Progenitor cell of endocrine pancreas (in vitro differentiated cells): ENCODE data around the gene CACNG8. TPM values are rescaled to one million over a fixed set of nuclear protein-coding genes. Genes with fewer than 3 reads are reported as not detected.
"Not testable (repeated sequence)": the region's sequence is repeated elsewhere in the genome, so short reads cannot be mapped to it uniquely, and the experiment has no call there.

Experiments used
- DNase-seq: peaks from one replicate; pipeline ENCODE4 v3.0.0; 2021; ENCODE audit warnings: low spot score; ENCODE audit not compliant: unreplicated experiment
- H3K27ac Mint-ChIP-seq: 2 replicates; pipeline ENCODE4 v1.8.0; 2021; ENCODE audit warnings: mild to moderate bottlenecking, moderate library complexity, mixed read lengths
- H3K27me3 Mint-ChIP-seq: 2 replicates; pipeline ENCODE4 v1.8.0; 2021; ENCODE audit warnings: mixed read lengths
- H3K36me3 Mint-ChIP-seq: 2 replicates; pipeline ENCODE4 v1.8.0; 2022; ENCODE audit warnings: mixed read lengths; ENCODE audit not compliant: insufficient read depth
- H3K4me1 Mint-ChIP-seq: 2 replicates; pipeline ENCODE4 v1.8.0; 2021; ENCODE audit warnings: low read depth, mixed read lengths
- H3K4me3 Mint-ChIP-seq: 2 replicates; pipeline ENCODE4 v1.8.0; 2021; ENCODE audit warnings: low read depth, mild to moderate bottlenecking, moderate library complexity, mixed read lengths
- H3K9me3 Mint-ChIP-seq: 2 replicates; pipeline ENCODE4 v1.8.0; 2021; ENCODE audit warnings: low read depth, mixed read lengths
- total RNA-seq: library from RNA; stranded (reverse); gene quantifications from 2 replicates; pipeline ENCODE4 v1.2.1, GENCODE V29; 2021
- TF ChIP-seq, protein P1 (sequence below): fragments of 200-600 bp; sonication (generic); IDR thresholded peaks from one replicate; pipeline ENCODE4 v1.5.0; 2021; ENCODE audit warnings: antibody characterized with exemption, mild to moderate bottlenecking; ENCODE audit not compliant: unreplicated experiment

CACNG8 gene
- total RNA-seq, 1 donor from 2014 or later: 0.36 TPM

DNA sequence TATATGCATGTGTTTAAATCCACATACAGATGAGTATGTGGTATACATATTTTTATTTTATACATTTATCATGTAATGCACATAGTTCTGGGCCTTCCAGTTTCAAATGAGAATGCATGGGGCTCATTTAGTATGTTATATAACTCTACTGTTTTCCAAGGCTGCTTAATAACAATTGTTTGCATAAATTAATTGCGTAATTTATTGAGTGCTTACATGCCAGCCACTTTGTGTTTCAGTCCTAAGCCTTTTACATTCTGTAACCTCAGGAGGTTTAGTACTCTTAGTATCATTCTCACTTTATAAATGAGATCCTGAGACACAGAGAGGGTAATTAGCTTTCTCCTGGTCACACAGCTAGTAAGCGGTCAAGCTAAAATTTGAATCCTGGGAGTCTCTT is 16.7 kb upstream of the CACNG8 start:
- no peaks in the 10 kb centered on the region for H3K4me1 Mint-ChIP-seq
- H3K27me3 Mint-ChIP-seq: peaks cover 56% of the 10 kb centered on the region
- DNase-seq: no peak
- H3K27ac Mint-ChIP-seq: no peak overlapping the region
- H3K9me3 Mint-ChIP-seq: no peaks in the 10 kb centered on the region
- TF ChIP-seq, protein P1, sequence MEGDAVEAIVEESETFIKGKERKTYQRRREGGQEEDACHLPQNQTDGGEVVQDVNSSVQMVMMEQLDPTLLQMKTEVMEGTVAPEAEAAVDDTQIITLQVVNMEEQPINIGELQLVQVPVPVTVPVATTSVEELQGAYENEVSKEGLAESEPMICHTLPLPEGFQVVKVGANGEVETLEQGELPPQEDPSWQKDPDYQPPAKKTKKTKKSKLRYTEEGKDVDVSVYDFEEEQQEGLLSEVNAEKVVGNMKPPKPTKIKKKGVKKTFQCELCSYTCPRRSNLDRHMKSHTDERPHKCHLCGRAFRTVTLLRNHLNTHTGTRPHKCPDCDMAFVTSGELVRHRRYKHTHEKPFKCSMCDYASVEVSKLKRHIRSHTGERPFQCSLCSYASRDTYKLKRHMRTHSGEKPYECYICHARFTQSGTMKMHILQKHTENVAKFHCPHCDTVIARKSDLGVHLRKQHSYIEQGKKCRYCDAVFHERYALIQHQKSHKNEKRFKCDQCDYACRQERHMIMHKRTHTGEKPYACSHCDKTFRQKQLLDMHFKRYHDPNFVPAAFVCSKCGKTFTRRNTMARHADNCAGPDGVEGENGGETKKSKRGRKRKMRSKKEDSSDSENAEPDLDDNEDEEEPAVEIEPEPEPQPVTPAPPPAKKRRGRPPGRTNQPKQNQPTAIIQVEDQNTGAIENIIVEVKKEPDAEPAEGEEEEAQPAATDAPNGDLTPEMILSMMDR: no peak
- no peak overlapping the region for H3K4me3 Mint-ChIP-seq
- H3K36me3 Mint-ChIP-seq: no peaks in the 10 kb centered on the region

DNA sequence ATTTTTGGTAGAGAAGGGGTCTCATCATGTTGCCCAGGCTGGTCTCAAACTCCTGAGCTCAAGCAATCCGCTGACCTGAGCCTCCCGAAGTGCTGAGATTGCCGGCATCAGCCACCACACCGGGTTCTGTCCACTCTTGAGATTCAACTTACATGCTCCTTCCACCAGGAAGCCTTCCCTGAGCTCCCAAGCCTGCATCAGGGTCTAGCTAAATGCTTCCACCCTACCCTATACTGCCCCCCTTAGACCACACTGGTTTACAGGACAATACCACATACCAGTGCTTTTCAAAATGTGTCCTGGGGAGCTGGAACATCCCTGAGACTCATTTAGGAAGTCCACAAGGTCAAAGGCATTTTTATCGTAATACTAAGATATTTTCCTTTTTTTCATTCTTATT is 15.1 kb upstream of the CACNG8 start:
- no peaks in the 10 kb centered on the region for H3K4me1 Mint-ChIP-seq
- no peak overlapping the region for H3K4me3 Mint-ChIP-seq
- TF ChIP-seq, protein P1: peak; percentile 15
- DNase-seq: no peak
- H3K27ac Mint-ChIP-seq: no peak overlapping the region
- no peaks in the 10 kb centered on the region for H3K36me3 Mint-ChIP-seq
- H3K9me3 Mint-ChIP-seq: no peaks in the 10 kb centered on the region
- peaks cover 52% of the 10 kb centered on the region for H3K27me3 Mint-ChIP-seq

DNA sequence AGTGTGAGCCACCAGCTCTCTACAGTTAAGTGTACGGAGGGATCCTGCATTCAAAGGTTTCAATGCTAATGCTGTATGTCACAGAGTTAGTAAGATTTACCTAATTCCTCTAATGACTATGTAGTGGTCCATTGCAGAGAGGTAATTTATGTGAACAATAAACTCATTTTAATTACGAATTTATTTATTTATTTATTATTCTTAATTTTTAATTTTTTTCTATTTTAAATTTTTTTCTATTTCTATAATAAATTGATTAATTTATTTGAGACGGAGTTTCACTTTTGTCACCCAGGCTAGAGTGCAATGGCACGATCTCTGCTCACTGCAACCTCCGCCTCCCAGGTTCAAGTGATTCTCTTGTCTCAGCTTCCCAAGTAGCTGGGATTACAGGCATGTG is 14.1 kb upstream of the CACNG8 start:
- DNase-seq, H3K27ac Mint-ChIP-seq, H3K4me1 Mint-ChIP-seq, H3K36me3 Mint-ChIP-seq, H3K4me3 Mint-ChIP-seq, H3K9me3 Mint-ChIP-seq: not testable (repeated sequence)
- H3K27me3 Mint-ChIP-seq: peaks cover 45% of the 10 kb centered on the region

DNA sequence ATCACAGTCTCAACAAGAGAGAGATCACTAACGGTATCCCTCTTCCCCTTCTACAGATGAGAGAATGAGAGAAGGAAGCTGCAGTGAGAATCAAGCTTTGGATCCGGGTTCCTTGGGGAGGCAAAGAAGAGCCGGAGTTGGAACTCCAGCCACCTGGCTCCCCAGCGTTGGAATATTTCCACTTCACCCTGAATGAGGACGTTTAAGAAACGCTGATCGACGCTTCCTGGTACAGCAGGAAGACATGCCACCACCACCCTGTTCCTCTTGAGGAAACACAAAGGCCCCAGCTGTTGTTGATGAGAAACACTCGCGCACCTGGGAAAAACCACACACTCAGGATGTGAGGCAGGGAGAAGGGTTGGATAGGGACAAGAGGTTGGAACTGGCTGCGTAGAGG is 11.3 kb upstream of the CACNG8 start:
- H3K27ac Mint-ChIP-seq: no peak overlapping the region
- TF ChIP-seq, protein P1: no peak
- no peak for DNase-seq
- H3K9me3 Mint-ChIP-seq: no peaks in the 10 kb centered on the region
- H3K4me3 Mint-ChIP-seq: no peak overlapping the region
- no peaks in the 10 kb centered on the region for H3K4me1 Mint-ChIP-seq
- H3K36me3 Mint-ChIP-seq: no peaks in the 10 kb centered on the region
- H3K27me3 Mint-ChIP-seq: peaks cover 39% of the 10 kb centered on the region

DNA sequence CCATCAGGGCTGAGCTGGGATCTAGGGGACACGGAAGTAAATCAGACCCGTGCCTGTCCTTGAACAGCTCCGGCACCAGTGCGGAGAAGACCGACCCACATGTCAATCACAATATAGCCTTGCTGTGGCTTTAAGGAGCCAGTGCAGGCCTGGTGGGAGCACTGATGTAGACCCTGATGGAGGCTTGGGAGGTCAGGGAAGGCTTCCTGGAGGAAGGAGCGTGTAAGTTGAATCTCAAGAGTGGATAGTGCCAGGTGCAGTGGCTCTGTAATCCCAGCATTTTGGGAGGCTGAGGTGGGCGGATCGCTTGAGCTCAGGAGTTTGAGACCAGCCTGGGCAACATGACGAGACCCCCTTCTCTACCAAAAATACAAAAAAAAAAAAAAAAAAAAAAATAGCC is 10.8 kb upstream of the CACNG8 start:
- H3K9me3 Mint-ChIP-seq: no peaks in the 10 kb centered on the region
- no peaks in the 10 kb centered on the region for H3K4me1 Mint-ChIP-seq
- H3K27ac Mint-ChIP-seq: no peak overlapping the region
- no peak overlapping the region for H3K4me3 Mint-ChIP-seq
- TF ChIP-seq, protein P1: no peak
- no peaks in the 10 kb centered on the region for H3K36me3 Mint-ChIP-seq
- no peak for DNase-seq
- peaks cover 44% of the 10 kb centered on the region for H3K27me3 Mint-ChIP-seq

DNA sequence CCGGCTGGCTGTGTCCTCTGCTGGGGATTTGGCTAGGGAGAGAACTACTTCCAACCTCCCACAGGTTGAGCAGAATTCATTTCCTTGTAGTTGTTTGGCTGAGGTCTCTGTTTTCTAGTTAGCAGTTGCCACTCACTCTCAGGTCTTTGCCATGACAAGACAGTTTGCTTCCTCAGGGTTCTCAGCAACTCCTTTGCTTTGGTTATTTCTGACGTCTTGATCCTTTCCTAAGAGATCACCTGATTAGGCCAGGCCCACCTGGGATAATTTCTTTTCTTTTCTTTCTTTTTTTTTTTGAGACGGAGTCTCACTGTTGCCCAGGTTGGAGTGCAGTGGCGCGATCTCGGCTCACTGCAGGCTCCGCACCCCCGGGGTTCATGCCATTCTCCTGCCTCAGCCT is 9.4 kb upstream of the CACNG8 start:
- TF ChIP-seq, protein P1: no peak
- no peaks in the 10 kb centered on the region for H3K36me3 Mint-ChIP-seq
- H3K9me3 Mint-ChIP-seq: no peaks in the 10 kb centered on the region
- no peak overlapping the region for H3K27ac Mint-ChIP-seq
- no peak for DNase-seq
- H3K27me3 Mint-ChIP-seq: peaks cover 49% of the 10 kb centered on the region
- no peak overlapping the region for H3K4me3 Mint-ChIP-seq
- peaks cover 5% of the 10 kb centered on the region for H3K4me1 Mint-ChIP-seq
